Activated CD4-positive, CD25-positive, alpha-beta regulatory T cell treated with anti-CD3 and anti-CD28 coated beads, Interleukin-2, amount 50 U/mL, for 16 hours (primary cell): ENCODE results near the gene SORCS3.

ENCODE experiments used
- DNase-seq: peaks from one replicate; pipeline ENCODE4 v3.0.0-alpha.2; 2020; ENCODE audit warnings: low read depth, low spot score

The SORCS3 gene

DNA sequence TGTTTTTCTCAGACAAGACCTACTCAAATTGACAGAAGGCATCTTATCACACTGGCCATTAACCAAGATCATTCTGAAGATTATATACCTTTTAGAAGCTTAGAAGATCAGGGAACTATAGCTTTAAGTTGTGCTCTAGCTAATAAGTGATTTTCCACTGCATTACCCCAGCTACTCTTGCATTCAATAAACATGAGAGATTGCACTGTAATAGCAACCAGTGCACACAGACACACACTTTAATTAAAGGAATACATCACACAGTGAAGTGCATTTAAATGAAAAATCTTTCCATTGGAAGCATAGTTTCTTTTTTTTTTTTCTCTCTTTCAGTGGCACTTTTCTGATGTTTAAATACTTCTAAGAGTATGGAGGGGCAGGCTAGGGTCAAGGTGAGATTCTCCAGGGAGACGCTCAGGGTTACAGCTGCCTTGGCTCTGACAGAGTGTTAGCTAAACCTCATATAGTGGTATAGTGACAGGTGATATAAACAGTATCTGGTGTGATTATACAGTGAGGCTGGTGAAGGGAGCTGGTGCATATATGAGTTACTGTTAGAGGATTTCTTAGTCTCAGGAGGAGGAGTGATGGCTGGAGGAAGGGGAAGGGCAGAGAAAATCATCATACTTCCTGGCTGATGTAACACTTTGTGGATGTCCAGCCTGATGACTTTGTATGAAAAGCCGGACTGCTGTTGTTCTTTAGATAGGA lies 369.5 kb downstream of the SORCS3 start:
- no peak for DNase-seq

DNA sequence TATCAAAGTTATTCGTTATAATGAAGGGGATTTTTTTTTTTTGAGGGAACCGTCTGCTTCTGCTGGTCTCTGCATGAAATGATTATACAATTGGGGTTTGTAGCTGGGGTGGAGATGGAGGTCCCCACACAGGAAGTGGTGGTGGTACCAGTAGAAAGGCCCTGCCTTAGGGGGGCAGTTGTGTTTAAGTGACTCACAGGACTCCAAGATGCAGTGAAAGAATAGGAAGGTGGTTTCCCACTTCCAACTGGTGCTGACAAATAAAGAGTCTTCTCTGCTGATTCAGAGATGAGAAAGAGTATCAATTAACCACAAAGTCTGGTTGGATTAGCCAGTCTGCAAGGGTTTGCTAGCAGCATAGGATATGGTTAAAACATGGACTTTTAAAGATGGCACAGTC lies 376.0 kb downstream of the SORCS3 start:
- no peak for DNase-seq

DNA sequence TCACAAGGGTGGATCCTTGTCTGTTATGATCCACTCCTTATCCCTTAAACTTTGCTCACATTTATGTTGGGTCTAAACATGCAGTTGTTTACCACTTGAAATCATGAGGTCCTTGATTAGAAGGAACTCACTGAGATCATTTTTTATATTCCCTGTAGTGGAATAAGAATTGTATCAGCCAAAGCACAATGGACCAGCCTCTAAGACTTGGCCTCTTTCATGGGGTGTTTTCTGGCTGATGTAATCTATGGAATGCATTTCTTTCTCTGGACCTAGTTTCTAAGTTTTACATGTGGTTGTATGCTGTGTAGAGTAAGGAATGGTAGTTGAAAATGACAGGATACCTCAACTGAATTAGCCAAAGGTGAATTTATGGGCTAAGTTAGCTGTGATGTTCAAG lies 376.6 kb downstream of the SORCS3 start:
- DNase-seq: no peak

DNA sequence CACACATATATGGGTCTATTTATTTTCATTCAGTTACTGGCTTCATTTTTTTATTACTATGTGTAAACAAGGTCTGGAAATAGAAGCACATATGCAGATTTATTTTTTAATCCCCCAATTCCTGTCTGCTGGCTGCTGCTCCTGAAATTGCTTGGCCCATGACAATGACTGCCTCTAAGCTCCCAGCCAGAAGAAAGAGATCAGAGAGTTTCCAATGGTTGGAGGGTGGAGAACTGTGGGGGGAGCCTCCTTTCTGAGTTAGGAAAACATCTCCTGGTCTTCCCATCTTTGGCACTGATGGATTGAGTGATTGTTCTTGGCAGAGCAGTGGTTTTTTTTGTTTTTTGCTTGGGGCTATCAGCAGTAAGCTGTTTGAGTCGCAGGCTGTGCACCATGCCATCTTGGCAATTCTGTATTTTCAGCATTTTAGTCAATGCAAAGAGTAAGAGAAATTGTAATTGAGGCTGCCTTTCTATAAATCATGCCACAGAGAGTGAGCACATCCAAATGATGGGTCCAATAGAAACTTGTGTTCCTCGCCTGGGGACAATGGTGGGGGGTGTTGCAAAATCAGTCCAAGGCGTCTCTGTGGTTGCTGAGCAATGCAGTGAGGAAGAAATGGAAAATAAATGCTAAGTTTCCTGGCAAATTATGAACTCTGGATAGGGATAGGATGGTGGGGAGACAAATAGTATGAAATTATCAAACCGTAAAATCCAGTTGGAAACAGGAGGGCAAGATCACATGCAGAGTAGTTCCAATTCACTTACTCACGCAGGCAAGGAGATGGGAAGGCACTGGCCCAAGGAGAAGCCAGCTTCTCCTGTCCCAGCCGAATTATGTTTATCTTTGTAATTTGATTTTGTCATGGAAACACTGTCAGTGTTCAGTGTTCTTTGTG lies 382.4 kb downstream of the SORCS3 start:
- DNase-seq: no peak

DNA sequence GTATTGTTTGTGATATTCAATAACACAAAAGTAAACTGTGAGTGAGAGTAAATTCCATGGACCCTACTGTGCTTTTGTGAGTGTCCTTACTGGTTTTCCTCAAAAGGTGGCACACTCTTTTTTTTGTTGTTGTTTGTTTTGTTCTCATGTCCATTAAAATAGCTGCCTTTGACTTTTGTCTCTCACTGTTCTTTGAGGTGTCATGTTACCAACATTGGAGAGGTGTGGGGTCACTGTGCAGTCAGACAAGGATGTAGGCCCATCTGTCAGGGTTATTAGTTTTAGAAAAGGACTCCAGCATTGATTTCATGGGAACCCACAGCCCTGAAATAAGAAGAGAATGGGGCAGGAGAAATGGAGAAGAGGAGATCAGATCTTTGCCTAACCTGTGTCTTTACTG lies 383.1 kb downstream of the SORCS3 start:
- no peak for DNase-seq

DNA sequence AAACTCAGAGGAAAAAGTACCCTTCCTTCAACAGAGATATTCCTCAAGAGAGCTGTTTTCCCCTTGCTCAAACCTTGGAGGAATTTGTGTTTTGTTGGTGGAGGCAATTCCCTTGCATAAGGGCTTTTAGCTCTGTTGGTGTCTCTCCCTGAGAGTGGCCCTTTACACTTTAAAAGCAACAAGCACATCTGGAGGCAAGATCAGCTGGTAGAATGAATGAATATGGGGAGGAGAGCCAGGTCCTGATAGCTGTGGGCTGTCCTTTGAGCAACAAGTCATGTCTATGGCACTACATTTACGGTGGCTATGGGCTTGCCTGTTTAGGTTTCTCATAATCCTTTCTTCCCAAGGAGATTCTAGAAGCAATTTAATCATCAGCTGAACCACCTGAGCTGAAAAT lies 384.0 kb downstream of the SORCS3 start:
- no peak for DNase-seq

DNA sequence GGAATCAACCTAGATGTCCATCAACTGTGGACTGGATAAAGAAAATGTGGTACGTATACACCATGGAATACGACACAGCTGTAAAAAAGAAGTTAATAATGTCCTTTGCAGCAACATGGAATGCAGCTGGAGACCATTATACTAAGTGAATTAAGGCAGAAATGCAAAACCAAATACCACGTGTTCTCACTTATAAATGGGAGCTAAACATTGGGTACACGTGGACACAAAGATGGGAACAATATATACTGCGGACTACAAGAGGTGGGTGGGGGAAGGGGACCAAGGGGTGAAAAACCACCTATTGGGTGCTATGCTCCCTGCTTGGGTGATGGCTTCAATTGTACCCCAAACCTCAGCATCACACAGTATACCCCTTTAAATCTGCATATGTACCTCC lies 385.5 kb downstream of the SORCS3 start:
- DNase-seq: no peak

DNA sequence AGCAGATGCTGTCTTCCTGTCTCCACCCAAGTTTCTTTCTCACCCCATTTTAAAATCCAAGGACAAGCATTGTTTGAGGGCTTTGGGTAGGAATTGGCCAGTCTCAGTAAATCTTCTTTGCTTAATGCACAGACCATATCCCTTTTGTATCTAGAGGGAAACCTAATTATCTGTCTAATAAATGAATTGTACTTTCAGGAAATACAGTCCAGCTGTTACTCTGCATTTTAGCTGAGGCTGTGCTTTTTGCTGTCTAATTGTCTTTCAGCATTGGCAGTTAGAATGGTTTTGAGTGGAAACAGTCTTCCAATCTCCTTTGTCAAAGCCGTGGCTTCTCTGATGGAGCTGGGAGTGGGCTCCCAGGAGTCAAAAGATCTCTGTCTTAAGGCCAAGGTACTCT lies 388.2 kb downstream of the SORCS3 start:
- no peak for DNase-seq

DNA sequence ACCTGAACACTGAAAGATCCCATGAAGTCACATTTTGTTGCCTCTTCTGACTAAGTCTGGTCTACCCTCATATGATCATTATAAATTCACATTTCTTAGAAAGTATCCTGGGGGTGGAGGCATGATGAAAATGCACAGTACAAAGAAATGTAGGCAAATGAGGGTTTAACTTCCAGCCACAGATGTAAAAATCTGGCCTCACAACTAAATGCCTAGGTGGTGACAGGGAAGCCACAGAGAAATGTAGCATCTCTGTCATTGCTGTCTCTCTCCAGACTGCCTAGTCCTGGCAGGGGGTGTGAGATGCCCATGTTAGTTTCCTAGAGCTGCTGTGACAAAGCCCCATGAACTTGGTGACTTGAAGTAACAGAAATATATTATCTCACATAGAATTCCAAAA lies 395.9 kb downstream of the SORCS3 start:
- DNase-seq: no peak

DNA sequence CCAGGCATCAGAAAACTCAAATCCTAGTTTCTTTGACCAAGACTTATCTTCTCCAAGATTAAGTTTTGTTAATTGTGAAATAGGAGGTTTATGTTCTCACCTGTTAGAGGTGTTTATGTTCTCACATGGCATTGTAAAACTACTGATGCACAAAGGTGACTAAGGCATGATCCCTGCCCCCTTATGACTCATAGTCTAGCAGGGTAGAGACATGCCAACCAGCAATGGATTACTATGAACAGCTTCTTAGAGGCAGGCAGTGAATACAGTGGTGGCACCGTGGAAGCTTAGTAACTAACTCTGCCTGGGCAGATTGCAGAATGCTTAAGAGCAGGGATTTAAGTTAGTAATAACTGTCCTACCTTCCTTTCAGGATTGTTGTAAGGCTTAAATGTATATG lies 400.9 kb downstream of the SORCS3 start:
- DNase-seq: no peak

DNA sequence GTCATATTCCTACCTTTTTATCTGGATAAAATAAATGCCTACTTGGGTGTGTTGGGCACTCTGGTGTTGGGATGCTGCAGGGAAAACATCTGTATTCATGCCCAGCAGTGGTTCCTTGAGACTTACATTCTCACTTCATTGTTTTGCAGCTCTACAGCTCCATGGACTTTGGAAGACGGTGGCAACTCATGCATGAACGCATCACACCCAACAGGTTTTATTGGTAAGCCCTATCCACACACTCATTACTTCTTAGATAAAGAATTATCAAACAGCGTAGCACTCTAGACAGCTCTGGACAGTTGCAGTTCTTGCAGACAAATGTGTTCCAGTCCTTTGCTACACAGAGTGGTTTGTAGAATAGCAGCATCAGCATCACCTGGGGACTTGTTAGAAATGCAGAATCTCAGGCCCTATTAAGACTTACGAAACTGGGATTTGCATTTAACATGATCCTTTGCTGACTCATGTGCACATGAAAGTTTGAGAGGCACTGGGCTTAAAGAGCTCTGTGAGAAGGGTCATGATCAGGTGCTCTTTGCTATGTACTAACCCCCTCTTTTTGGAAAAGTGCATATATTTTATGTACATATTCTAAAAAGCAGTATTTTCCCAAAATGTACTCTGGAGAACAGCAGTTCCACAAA lies 401.9 kb downstream of the SORCS3 start:
- no peak for DNase-seq

DNA sequence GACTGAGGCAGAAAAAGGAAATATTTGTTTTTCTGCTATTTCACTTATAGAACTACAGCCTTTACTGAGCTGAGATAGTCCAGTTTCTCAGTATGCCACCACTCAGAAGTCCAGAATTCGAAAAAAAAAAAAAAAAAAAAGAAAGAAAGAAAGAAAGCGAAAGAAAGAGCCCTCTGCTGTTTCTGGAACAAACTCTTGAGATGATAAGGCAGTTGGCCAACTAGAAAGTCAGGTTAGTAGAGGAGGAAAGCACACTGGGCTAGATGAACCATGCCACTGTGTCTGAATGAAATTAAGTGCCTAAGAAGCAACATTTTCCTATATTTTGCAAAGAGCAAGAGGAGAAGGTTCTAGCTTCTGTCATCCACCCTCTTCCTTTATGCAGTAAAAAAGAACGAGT lies 403.8 kb downstream of the SORCS3 start:
- DNase-seq: no peak

DNA sequence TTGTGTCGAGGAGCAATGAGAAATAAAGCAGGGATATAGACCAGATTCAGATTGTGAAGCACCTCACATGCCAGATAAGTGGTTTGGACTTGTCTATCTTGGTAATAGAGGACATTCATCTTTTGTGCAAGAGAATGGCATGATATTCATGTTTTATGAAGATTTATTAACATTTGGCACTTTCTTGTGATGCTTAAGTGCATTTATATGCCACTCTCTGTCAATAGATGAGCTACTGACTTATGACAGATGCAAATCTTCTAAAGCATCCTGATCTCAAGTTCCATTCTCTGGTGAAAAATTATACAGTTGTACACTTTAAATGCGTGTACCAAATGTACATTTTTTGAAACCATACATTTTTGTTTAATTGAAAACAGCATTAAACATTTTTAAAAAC lies 415.3 kb downstream of the SORCS3 start:
- no peak for DNase-seq

DNA sequence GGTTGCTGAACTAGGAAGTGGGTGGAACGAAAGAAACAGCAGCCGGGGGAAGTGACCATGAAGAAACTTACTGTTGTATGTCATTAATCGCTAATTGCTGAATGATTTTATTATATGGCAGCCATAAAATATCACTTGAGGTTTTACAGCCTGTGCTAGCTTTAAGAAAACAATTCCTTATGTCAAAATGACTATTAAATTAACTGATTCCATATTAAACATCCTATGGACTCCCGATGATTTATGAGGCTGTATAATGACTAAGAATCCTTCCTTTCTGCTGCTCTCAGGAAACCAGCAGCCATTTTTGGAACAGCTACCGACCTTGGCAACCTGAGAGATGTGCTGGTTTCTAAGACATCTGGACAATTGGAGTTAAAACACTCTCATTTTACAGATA lies 421.9 kb downstream of the SORCS3 start:
- no peak for DNase-seq

DNA sequence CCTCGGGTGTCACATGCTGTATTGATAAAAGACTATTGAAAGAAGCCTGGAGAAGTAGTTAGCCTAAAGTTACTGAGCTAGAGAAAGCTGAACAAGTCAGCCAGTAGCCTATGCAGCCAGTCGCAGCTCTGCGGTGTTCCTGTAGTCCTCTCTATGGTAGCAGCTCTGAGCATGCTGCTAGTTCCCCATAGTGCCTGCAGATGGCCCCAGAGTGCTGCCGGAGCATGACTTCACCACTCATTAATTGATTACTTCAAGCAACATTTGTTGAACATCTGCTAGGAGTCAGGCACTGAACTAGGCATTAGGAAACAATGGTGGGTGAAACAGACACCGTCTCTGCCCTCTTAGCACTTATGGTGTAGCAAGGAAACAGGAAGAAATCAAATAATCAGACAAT lies 422.7 kb downstream of the SORCS3 start:
- DNase-seq: no peak

DNA sequence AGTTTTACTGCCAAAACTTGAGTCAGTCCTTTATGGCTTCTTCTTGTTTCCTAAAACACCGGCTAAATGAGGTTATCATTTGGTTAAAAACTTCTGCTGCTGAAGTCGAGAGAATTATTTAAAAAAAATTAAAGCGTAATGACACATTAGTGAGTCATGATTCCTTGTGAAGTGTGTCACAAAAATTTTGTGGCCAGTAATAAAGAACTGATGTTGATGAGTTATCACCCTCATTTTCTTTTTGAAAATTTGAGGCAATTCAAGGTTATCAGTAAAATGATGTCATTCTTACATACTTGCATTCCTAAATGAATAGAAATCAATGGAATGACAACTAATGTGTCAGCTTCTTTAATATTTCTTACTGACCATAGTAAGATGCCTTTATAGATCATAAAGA lies 427.4 kb downstream of the SORCS3 start:
- no peak for DNase-seq

DNA sequence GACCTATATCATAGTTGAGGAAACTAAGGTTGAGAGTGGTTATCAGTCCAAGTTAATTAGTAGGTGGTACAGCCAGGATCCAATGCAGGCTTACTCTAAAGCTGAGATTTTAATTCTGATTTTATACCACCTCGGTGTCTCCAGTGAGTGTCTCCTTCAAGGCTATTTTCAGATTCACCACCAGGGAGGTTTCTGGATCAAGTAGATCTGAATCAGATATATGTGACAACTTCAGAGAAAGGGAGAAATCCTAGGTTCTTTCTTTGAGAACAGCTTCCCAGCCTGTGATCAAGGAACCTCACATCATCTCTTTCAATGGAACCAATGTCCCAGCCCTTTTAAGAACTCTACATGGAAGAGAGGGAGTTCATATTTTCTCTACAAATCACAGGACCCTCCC lies 429.2 kb downstream of the SORCS3 start:
- DNase-seq: no peak

DNA sequence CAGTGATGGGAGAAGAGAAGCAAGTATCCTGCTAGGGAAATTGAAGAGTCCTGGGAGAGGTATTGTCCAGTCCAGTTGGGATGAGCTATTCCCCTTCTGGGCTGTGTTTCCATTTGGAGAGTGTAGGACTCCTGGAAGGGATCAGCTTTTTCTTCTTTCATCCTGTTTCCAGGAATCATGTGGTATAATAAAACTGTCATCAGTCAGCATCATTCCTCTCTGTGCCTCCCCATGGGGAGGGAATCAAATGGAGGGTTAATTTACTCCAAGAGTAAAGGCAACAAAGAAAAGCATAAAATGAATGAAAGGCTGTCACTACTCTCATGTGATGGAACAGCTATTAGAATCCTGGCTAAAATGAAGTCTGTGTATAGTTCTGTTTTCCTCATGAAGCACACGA lies 429.9 kb downstream of the SORCS3 start:
- no peak for DNase-seq

DNA sequence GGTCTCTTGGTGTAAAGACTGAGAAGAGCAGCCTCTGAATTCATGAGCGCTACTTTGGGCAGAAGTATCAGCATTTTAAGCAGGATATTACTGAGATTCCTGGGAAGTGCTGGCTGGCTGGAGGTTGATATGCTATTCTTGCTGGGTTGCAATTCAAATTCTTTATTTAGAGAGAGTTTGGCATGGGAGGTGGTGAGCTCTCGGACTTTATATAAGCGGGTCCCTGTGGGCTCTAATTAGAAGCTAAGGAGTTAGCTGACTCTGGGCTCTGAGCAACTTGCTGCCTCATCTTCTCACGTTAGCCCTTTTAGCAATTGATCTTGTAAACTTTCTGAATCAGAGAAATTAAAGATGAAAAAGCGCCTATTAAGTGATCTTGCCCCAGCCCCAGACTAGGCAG lies 430.9 kb downstream of the SORCS3 start:
- DNase-seq: no peak

DNA sequence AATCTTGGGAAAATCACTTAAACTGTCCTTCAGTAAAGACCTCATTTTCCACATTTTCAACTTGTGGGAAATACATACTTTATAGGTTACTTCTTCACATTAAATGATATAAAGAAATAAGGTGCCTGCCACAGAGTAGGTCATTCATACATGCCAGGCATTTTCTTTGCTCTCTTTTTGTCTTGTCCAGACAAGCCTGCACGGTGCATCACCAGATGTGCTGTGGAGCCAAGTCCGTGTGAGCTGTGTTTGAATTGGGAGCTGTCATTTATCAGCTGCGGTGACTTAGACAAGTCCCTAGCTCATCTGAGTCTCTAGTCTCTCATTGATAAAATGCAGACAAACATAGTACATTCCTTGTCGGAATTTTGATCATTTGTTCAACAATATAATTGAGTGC lies 432.9 kb downstream of the SORCS3 start:
- DNase-seq: no peak

DNA sequence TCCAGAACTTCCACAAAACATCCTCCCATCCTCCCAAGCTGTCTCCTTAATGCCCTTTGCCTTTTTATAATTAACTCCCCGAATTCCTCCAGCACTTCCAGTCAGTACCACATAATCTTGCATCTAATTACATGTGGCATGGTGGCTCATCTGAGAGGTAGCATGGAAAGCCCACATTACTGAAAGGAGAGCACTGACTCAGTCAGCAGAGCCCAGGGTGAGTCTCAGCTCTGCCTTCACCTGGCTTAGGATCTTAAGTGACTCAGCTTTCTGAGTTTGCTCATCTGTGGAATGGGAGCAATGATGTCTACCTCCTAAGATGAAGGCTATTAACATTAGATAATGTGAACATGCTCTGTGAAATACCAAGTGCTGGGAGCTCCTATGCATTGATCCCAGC lies 433.9 kb downstream of the SORCS3 start:
- no peak for DNase-seq

DNA sequence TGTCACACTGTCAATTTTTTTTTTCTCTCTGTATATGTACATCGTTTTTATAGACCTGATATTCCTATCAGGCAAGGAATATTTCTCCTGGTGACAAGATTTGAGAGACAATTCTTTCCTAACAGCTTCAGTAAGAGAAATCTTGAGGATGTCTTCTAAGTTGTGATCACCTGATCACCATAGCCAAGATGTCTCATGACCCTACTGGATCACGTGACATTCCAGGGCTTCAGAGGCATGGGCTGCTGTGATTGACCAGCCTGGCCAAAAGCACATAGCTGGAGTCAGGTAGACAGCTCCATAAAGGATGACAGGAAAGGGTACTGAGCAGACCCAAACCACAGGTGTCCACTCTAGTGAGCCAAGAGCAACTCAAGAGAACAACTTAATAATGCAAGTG lies 444.9 kb downstream of the SORCS3 start:
- DNase-seq: no peak

DNA sequence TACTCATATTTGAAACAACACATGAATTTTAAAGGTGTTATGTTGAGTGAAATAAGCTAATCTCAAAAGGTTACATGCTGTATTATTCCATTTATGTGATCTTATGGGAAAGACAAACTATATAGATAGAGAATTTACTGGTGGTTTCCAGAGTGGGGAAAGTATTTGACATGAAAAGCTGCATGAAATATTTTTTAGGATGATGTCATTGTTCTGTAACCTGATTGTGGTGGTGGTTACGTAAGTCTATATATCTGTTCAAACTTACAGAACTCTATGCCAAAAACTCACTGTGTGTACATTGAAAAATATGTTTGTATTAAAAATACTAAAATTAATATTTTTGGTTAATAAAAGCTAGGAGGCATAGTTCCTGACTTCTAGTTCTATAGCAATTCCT lies 453.0 kb downstream of the SORCS3 start:
- DNase-seq: no peak
